Measurements from ENCODE around the gene SLC6A7.

Gene SLC6A7

DNA sequence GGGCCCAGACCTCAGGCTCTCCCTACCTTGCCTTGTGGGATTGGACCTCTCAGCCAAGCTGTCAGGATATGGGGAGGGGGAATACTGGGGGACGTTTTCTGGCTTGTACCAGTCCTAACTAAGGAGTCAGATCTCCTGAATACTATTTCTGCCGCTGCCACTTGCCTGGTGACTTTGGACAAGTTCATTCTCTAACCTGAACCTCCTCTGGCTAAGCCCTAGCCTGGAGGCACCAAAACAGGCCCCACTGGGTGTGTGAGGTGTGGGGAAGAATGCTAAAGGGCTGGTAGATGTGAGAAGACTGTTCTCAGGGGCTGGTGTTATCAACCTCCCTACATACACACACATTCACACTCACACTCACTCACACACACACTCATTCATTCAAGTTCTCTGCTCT lies 1.1 kb downstream of the SLC6A7 start:
- no peaks in the 10 kb centered on the region for H3K4me1 ChIP-seq (ENCODE audit: control insufficient read depth, insufficient read depth, low read length)
- no peak overlapping the region for H3K27ac ChIP-seq (ENCODE audit: extremely low read depth, low read depth, low read length)
- TF ChIP-seq ZNF830 (tag by site-specific recombination; IDR thresholded peaks at IDR 0.05; ENCODE audit: low read depth) (no peak), ZNF394 (tag by site-specific recombination; IDR thresholded peaks at IDR 0.05; ENCODE audit: borderline replicate concordance) (no peak), ZNF155 (tag by site-specific recombination; IDR thresholded peaks at IDR 0.05) (no peak), ZNF777 (tag by site-specific recombination; IDR thresholded peaks at IDR 0.05; ENCODE audit: borderline replicate concordance) (no peak), SALL2 (tag by site-specific recombination; IDR thresholded peaks at IDR 0.05; ENCODE audit: borderline replicate concordance) (no peak), PRDM2 (tag by site-specific recombination; IDR thresholded peaks at IDR 0.05; ENCODE audit: borderline replicate concordance) (no peak), KLF9 (tag by site-specific recombination; IDR thresholded peaks at IDR 0.05; ENCODE audit: low read depth) (no peak), ZNF23 (tag by site-specific recombination; IDR thresholded peaks at IDR 0.05; ENCODE audit: borderline replicate concordance) (no peak), ZNF24 (tag by site-specific recombination; IDR thresholded peaks at IDR 0.05) (no peak)
- TF ChIP-seq, protein P1, sequence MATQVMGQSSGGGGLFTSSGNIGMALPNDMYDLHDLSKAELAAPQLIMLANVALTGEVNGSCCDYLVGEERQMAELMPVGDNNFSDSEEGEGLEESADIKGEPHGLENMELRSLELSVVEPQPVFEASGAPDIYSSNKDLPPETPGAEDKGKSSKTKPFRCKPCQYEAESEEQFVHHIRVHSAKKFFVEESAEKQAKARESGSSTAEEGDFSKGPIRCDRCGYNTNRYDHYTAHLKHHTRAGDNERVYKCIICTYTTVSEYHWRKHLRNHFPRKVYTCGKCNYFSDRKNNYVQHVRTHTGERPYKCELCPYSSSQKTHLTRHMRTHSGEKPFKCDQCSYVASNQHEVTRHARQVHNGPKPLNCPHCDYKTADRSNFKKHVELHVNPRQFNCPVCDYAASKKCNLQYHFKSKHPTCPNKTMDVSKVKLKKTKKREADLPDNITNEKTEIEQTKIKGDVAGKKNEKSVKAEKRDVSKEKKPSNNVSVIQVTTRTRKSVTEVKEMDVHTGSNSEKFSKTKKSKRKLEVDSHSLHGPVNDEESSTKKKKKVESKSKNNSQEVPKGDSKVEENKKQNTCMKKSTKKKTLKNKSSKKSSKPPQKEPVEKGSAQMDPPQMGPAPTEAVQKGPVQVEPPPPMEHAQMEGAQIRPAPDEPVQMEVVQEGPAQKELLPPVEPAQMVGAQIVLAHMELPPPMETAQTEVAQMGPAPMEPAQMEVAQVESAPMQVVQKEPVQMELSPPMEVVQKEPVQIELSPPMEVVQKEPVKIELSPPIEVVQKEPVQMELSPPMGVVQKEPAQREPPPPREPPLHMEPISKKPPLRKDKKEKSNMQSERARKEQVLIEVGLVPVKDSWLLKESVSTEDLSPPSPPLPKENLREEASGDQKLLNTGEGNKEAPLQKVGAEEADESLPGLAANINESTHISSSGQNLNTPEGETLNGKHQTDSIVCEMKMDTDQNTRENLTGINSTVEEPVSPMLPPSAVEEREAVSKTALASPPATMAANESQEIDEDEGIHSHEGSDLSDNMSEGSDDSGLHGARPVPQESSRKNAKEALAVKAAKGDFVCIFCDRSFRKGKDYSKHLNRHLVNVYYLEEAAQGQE (tag by site-specific recombination; IDR thresholded peaks at IDR 0.05) = no peak
- no peaks in the 10 kb centered on the region for H3K36me3 ChIP-seq (ENCODE audit: control insufficient read depth in 2 of 2, insufficient read depth in 1 of 2, low read length in 2 of 2)
- ChIA-PET POLR2A (no interaction called here), CTCF (interaction anchor here (1.5 kb wide), 1 partner anchor 16 kb away, joined by 4 read pairs; no protein-coding TSS in a partner anchor)
- H3K9me3 ChIP-seq (ENCODE audit: control insufficient read depth, insufficient read depth, low read depth, low read length) = no peaks in the 10 kb centered on the region
- no peak overlapping the region for H3K4me3 ChIP-seq (ENCODE audit: low read depth, low read length)

- H3K4me3 ChIP-seq (ENCODE audit: low read depth, low read length) = no peak overlapping the region
- POLR2A ChIA-PET = no interaction called here
- no peaks in the 10 kb centered on the region for H3K4me1 ChIP-seq (ENCODE audit: control insufficient read depth, insufficient read depth, low read length)
- H3K9me3 ChIP-seq (ENCODE audit: control insufficient read depth, insufficient read depth, low read depth, low read length) = no peaks in the 10 kb centered on the region
- TF ChIP-seq ZNF132 (tag by site-specific recombination; IDR thresholded peaks at IDR 0.05; ENCODE audit: borderline replicate concordance) (no peak), SP2 (tag by site-specific recombination; IDR thresholded peaks at IDR 0.05) (peak; percentile 22; the same call in 1 of the 2 replicates)
- CTCF ChIA-PET = interaction anchor here (0.7 kb wide), 1 partner anchor 22 kb away, joined by 4 read pairs; no protein-coding TSS in a partner anchor
- H3K36me3 ChIP-seq (ENCODE audit: control insufficient read depth in 2 of 2, insufficient read depth in 1 of 2, low read length in 2 of 2) = no peaks in the 10 kb centered on the region
- no peak overlapping the region for H3K27ac ChIP-seq (ENCODE audit: extremely low read depth, low read depth, low read length)
Measured at GRCh38 chr5:150192462-150192861, 2.6 kb downstream of the SLC6A7 start.

All from HEK293 (cell line).